Vagina (tissue), 2 donors: ENCODE measurements around the gene OR7C1.
"Not testable (repeated sequence)": the region's sequence is repeated elsewhere in the genome, so short reads cannot be mapped to it uniquely, and the experiment has no call there.

Experiments used
- CTCF ChIP-seq, 3 experiments: fragments of 450-650 bp in 2 of 3; fragments of 200-600 bp in 1 of 3; sonication (generic) in 1 of 3; IDR thresholded peaks; one replicate each; pipeline ENCODE4 v1.5.1; 2017 to 2019; ENCODE audit warnings: antibody characterized with exemption in 3 of 3, mild to moderate bottlenecking in 2 of 3, moderate library complexity in 2 of 3
- POLR2A ChIP-seq, 2 donors: fragments of 450-650 bp; IDR thresholded peaks; one replicate each; pipeline ENCODE4 v1.6.1; 2017; ENCODE audit warnings: antibody characterized with exemption in 2 of 2, mild to moderate bottlenecking in 2 of 2, moderate library complexity in 2 of 2

GRCh38 chr19:14780622-14781225, 54.3 kb downstream of the OR7C1 start:
- not testable (repeated sequence) for TF ChIP-seq CTCF, POLR2A (IDR thresholded peaks at IDR 0.05)
